ENCODE data around the gene AP5Z1.

DNA sequence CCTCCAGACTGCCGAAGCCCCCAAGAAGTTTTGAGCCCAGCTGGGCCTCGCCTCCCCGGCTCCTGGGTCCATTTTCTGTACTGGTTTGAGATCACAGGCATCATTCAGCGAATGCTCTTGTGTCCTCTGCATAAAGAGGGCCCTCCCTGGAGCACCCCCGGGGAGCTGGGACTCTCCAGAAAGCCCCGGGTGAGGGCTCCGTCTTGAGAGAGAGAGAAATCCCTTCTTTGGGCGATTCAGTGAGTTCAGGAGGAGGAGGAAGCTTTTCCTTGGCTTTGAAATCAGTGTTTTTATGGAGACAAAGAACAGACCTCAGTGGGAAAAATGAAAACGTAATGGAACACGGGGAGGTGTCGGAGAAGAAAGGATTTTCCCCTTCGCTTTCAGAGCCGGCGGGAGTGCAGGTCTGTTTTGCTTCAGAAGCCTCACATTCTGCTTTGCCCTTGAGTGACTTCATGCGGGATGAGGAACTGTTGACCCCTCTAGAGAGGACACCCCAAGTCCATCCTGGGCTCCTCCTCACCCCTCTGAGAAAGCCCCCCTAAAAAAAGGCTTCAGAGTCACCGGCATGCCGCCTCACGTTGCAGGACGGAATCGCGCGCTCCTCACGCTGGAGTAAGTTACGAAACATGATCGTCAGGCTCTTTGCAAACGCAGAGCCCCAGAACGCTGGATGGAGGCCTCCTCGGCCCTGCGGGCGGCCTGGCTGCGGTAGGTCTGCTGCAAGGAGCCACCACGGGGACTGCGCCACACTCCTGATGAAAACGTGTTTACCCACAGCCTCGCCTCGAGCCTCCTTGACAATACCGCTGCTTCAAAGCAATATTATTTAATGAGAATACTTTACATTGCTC, 8.5 kb upstream of the AP5Z1 start:
- TF ChIP-seq, protein P1, sequence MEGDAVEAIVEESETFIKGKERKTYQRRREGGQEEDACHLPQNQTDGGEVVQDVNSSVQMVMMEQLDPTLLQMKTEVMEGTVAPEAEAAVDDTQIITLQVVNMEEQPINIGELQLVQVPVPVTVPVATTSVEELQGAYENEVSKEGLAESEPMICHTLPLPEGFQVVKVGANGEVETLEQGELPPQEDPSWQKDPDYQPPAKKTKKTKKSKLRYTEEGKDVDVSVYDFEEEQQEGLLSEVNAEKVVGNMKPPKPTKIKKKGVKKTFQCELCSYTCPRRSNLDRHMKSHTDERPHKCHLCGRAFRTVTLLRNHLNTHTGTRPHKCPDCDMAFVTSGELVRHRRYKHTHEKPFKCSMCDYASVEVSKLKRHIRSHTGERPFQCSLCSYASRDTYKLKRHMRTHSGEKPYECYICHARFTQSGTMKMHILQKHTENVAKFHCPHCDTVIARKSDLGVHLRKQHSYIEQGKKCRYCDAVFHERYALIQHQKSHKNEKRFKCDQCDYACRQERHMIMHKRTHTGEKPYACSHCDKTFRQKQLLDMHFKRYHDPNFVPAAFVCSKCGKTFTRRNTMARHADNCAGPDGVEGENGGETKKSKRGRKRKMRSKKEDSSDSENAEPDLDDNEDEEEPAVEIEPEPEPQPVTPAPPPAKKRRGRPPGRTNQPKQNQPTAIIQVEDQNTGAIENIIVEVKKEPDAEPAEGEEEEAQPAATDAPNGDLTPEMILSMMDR (IDR thresholded peaks at IDR 0.05): no peak
- TF ChIP-seq POLR2A (IDR thresholded peaks at IDR 0.05) (no peak), POLR2AphosphoS5 (IDR thresholded peaks at IDR 0.05; ENCODE audit: insufficient read depth in 1 of 2, low read depth in 1 of 2) (peak in 1 of 2 donors; percentile 46)

All from vagina (tissue), 2 donors.